Brain pericyte (primary cell): ENCODE measurements around the gene TNFAIP8L2.
A peak's percentile ranks its signal among the peaks of the same experiment; 100 is the strongest.
"Not testable (repeated sequence)": the region's sequence is repeated elsewhere in the genome, so short reads cannot be mapped to it uniquely, and the experiment has no call there.

Experiments
- DNase-seq: peaks from one replicate; pipeline ENCODE4 v3.0.0-alpha.2; 2012; ENCODE audit warnings: low read depth, low spot score

TNFAIP8L2 gene

DNA sequence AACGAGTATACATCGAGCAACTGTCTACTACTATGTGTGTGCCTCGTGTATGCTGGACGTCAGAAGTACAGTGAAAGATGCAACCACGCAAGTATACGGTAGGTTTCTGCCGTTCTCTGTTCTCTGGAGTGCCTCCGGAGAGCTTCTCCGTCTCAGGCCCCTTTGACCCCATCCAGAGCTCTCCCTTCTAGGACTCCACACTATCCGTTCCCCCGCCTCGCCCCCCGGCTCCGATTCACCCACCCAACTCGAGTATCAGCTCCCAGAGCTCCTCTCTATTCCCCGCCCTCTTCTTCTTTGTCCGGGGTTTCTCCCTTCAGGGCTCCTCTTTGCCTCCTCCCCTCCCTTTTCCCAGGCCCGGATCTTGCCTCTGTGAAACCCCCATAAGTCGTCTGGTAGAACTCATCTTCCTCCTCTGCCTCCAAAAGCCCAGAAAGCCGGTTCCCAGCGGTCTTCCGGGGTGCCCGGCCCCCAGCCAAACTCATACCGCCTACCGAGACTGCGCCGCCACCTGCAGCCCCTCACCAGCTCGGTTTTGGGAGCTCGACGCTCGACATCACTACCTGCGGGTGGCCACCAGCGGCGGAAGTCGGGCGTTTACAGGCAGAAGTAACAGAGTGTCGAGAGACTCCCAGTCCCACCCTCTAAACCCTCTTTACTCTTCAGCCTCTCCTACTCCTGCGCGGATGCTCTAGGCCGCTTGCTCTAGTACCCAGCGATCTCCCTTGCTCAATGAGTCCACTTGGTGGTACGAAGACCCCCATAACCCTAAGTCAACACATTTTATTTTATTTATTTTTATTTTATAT is 33.4 kb downstream of the TNFAIP8L2 start, which contains the start of gene VPS72:
TSS of gene VPS72 (minus strand) at position 561 of the 809 bp plus-strand sequence. CDS start at position 485, 76 bp downstream.
- DNase-seq = peak; percentile 45

DNA sequence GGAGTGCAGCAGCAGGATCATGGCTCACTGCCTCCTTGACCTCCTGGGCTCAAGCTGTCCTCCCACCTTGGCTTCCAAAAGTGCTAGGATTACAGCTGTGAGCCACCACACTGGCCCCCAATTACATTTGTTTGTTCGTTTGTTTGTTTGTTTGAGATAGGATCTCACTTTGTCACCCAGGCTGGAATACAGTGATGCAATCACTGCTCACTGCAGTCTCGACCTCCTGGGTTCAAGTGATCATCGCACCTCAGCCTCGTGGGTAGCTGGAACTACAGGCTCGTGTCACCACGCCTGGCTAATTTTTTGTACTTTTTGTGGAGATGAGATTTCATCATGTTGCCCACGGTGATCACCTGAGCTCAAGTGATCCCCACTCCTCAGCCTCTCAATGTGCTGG is 35.6 kb downstream of the TNFAIP8L2 start:
- no peak for DNase-seq

GRCh38 chr1:151193304-151193703 is 36.9 kb downstream of the TNFAIP8L2 start:
- no peak for DNase-seq

DNA sequence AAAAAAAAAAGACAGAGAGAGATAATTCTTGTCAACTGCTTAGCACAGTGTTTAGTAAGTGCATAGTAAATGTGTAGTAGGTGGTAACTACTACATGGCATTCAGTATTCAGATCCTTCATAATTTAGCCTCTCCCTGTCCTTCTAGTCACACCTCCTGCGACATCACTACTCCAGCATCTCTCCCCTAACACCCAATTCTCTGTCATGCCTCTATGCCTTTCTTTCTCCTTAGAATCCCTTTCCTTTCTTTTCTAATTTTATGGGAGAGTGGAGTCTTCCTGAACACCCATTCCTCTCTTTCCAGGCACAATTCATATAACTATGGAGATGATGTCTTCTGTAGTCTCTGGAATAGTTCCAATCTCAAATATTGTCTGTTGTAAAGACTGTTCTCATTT is 37.4 kb downstream of the TNFAIP8L2 start:
- no peak for DNase-seq

GRCh38 chr1:151194894-151195594 is 38.6 kb downstream of the TNFAIP8L2 start:
- not testable (repeated sequence) for DNase-seq

- peak; percentile 61 for DNase-seq
Observed at GRCh38 chr1:151196292-151196800, 39.9 kb downstream of the TNFAIP8L2 start.

DNA sequence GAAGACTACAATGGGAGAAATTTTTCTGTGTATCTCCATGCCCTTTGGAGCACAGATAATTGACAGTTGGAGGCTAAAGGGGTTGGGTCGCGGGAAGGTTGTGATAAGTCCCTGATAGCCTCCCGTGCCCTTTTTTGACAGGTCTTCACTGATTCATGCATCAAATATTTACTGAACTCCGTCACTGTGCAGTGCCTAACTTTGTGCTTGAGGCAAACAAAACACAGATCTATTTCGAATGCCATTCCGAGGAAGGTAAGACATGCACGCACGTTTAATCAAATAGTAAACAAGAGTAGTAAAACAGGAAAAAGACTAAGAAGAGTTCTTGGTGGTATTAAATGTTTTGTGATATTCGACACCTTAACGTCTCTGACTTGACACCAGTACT is 41.4 kb downstream of the TNFAIP8L2 start:
- no peak for DNase-seq

GRCh38 chr1:151198254-151199127 is 42.0 kb downstream of the TNFAIP8L2 start, which contains the start of gene PIP5K1A:
Gene PIP5K1A (plus strand): TSS chr1:151198552. CDS start chr1:151198997, 445 bp downstream.
- peak; percentile 88 for DNase-seq

- no peak for DNase-seq
Observed at GRCh38 chr1:151199873-151200581, 43.6 kb downstream of the TNFAIP8L2 start.

DNA sequence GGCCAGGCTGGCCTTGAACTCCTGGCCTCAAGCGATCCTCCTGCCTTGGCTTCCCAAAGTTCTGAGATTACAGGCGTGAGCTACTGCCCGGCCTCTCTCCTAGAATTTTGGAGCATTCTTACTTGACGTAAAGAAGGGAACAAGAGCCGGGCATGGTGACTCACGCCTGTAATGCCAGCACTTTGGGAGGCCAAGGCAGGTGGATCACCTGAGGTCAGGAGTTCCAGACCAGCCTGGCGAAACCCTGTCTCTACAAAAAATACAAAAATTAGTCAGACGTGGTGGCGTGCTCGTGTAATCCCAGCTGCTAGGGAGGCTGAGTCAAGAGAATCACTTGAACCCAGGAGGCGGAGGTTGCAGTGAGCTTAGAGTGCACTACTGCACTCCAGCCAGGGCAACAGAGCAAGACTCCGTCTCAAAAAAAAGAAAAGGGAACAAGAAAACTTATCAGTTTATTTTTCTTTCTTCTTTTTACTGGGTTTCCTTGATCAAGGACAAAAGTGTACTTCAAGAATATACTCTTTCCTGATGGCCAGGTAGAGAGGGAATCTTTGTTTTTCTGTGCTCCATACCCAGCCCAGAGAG is 49.0 kb downstream of the TNFAIP8L2 start:
- not testable (repeated sequence) for DNase-seq
